ENCODE measurements around the gene MIP. TPM values are rescaled to one million over a fixed set of nuclear protein-coding genes. Genes with fewer than 3 reads are reported as not detected.

The MIP gene
- total and polyA plus RNA-seq, 2 of the 13 experiments (the other 11 are each of a cell fraction or from before 2014, with no cell fraction given) = not detected

GRCh38 chr12:56448860-56449621, 5.4 kb downstream of the MIP start, which contains the start of gene TIMELESS:
Gene TIMELESS (minus strand): TSS chr12:56449426. CDS start chr12:56434170, 15,256 bp downstream.
- peak; percentile 96 for ATAC-seq
- Histone ChIP-seq H3K4me2 (ENCODE audit: low read depth, low read length) (peak within 1 kb of the TSS; percentile 89), H3K9me3 (ENCODE audit: low read length) (no peaks in the 10 kb centered on the region), H3K36me3 (replicated peaks in 1 of 2; ENCODE audit: control insufficient read depth in 1 of 2, insufficient read depth in 2 of 2, low read length in 2 of 2) (no peaks in the 10 kb centered on the region), H3K27me3 (ENCODE audit: control insufficient read depth in 1 of 2, insufficient read depth in 2 of 2, low read length in 2 of 2) (no peaks in the 10 kb centered on the region), H3K4me1 (ENCODE audit: insufficient read depth, low read length) (peaks cover 24% of the 10 kb centered on the region), H4K20me1 (ENCODE audit: insufficient read depth, low read length) (no peaks in the 10 kb centered on the region), H3K9ac (ENCODE audit: insufficient read depth, low read depth, low read length) (peak within 1 kb of the TSS; percentile 84), H3K79me2 (ENCODE audit: insufficient read depth, low read length) (peaks cover 7% of the 10 kb centered on the region), H3K27ac (ENCODE audit: extremely low read length, insufficient read depth, low read length) (peak within 1 kb of the TSS; percentile 92), H2AFZ (ENCODE audit: low read length) (peak within 1 kb of the TSS; percentile 87), H3K4me3 (replicated peaks in 1 of 3; ENCODE audit: insufficient read depth in 1 of 3, low read depth in 2 of 3, low read length in 3 of 3) (peak within 1 kb of the TSS; percentile 68 to 96 (median 77))
- intact Hi-C loops (cut with micrococcal nuclease; ENCODE audit: unreplicated experiment) (loop anchor here (1.0 kb wide), 1 partner anchor 87 kb away; the partner anchor contains the start of gene APOF), in situ Hi-C loops (cut with HindIII; ENCODE audit: extremely low pct_ligation_motif_present, low pct_unique_long_range_greater_than_20kb) (no loop called here)
- TSS peak; percentile 84 for BruUV-seq (replicated peaks)
- ChIA-PET CTCF (ENCODE audit: low intra/inter-chr PET ratio, low total read pairs) (no interaction called here), POLR2A (interaction anchor here (0.6 to 3.8 kb wide), 17 partner anchors 9 to 331 kb away, joined by 3 to 53 read pairs (median 5); partner anchors contain the start of genes APOF, CNPY2, CS and GLS2)
- peak; percentile 82 for DNase-seq (ENCODE audit: low spot score)
- FAIRE-seq = peak; percentile 90
- WGBS (ENCODE audit: low lambda C conversion rate) = under 1% methylated on average over 29 of the region's 58 CpGs
- peak; percentile 52; the same call in 1 of the 2 replicates for TF ChIP-seq ZHX1 (CRISPR knock-in tag; IDR thresholded peaks at IDR 0.05; ENCODE audit: low read depth)
- TF ChIP-seq SUZ12 (IDR thresholded peaks at IDR 0.05; ENCODE audit: low read depth, low read length) = no peak
- peak; percentile 87 for TF ChIP-seq ZNF883 (CRISPR knock-in tag; IDR thresholded peaks at IDR 0.05; ENCODE audit: not compliant biosample characterization)
- TF ChIP-seq RFXAP (CRISPR knock-in tag; IDR thresholded peaks at IDR 0.05; ENCODE audit: borderline replicate concordance) = peak; percentile 80
- TF ChIP-seq ZBTB43 (CRISPR knock-in tag; conservative IDR thresholded peaks at IDR 0.05) = peak; percentile 73
- TF ChIP-seq ZNF136 (CRISPR knock-in tag; IDR thresholded peaks at IDR 0.05; ENCODE audit: low read depth) = peak; percentile 47; the same call in 1 of the 2 replicates
- TF ChIP-seq MEF2D (CRISPR knock-in tag; IDR thresholded peaks at IDR 0.05) = peak; percentile 61; the same call in 1 of the 2 replicates
- peak; percentile 95 for TF ChIP-seq ZNF878 (CRISPR knock-in tag; IDR thresholded peaks at IDR 0.05)
- 0 out of 2 replicates have a peak, but pooled peaks have one; percentile 37 for TF ChIP-seq FOXJ3 (CRISPR knock-in tag; IDR thresholded peaks at IDR 0.05; ENCODE audit: borderline replicate concordance)
- TF ChIP-seq PCBP1 (IDR thresholded peaks at IDR 0.05; ENCODE audit: borderline replicate concordance, low read depth, low read length) = no peak
- TF ChIP-seq REL (CRISPR knock-in tag; conservative IDR thresholded peaks at IDR 0.05) = no peak; the same call in 1 of the 2 replicates
- peak; percentile 41; the same call in 1 of the 2 replicates for TF ChIP-seq RXRB (CRISPR knock-in tag; IDR thresholded peaks at IDR 0.05; ENCODE audit: borderline replicate concordance)
- peak; percentile 46; the same call in 1 of the 2 replicates for TF ChIP-seq FOXK1 (CRISPR knock-in tag; IDR thresholded peaks at IDR 0.05; ENCODE audit: borderline replicate concordance, low read depth)
- TF ChIP-seq SOX5 (CRISPR knock-in tag; IDR thresholded peaks at IDR 0.05; ENCODE audit: borderline replicate concordance) = no peak
- TF ChIP-seq DRAP1 (CRISPR knock-in tag; IDR thresholded peaks at IDR 0.05) = peak; percentile 21; the same call in 1 of the 2 replicates
- TF ChIP-seq MBD4 (IDR thresholded peaks at IDR 0.05; ENCODE audit: borderline replicate concordance, low read length) = no peak
- no peak for TF ChIP-seq ZNF530 (CRISPR knock-in tag; IDR thresholded peaks at IDR 0.05; ENCODE audit: low read depth)
- TF ChIP-seq ELF4 (CRISPR knock-in tag; IDR thresholded peaks at IDR 0.05; ENCODE audit: borderline replicate concordance) = peak; percentile 64; the same call in 1 of the 2 replicates
- TF ChIP-seq ZNF580 (CRISPR knock-in tag; IDR thresholded peaks at IDR 0.05; ENCODE audit: borderline replicate concordance, low read depth) = peak; percentile 84

All from HepG2 (cell line).